ENCODE measurements around the gene TNIK.

Gene TNIK

GRCh38 chr3:171342783-171343420 is 117.3 kb downstream of the TNIK start:
- no peak for DNase-seq (ENCODE audit: low read depth in 2 of 2)

GRCh38 chr3:171342200-171342599 is 118.0 kb downstream of the TNIK start:
- no peak for DNase-seq (ENCODE audit: low read depth in 2 of 2)

DNA sequence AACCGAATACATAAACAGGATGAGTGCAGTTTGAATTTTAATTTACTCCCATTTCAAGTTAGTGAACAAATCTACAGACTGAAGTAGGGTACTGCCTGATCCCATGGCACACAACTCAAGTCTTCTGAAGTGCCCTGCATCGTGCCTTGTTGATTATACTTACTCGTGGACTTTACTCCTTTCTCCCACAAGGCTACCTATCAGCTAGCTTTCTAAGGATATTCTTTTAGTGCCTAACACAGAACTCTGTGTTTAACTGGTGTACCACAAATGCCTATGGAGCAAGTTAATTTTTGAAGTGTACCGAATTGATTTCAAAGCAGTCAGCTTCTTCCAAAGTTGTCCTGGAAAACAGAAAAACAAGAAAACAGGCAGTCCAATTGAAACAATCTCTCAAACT is 119.8 kb downstream of the TNIK start:
- DNase-seq (ENCODE audit: low read depth in 2 of 2), result no peak

- no peak for DNase-seq (ENCODE audit: low read depth in 2 of 2)
Observed at GRCh38 chr3:171339598-171339997, 120.6 kb downstream of the TNIK start.

DNA sequence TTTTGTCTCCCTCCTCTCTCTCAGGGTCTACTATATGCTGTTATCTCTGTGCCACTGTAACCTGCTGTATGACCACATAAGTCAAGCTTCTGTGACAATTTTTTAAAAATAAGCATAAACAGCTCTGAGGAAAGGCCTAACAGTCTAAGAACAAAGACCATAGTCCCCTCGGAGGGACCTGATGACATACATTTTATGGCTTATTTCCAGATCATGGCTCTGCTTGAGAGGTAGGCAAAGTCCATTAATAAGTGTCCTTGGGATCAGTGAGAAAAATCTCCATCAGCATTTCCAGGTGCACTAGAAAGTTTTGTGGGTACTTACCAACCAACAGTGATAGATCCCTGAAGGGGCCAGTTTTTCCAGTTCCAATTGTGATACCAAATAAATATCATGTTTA is 123.8 kb downstream of the TNIK start:
- no peak for DNase-seq (ENCODE audit: low read depth in 2 of 2)

- DNase-seq (ENCODE audit: low read depth in 2 of 2), result no peak
Observed at GRCh38 chr3:171335559-171335958, 124.6 kb downstream of the TNIK start.

GRCh38 chr3:171334465-171334811 is 125.8 kb downstream of the TNIK start:
- DNase-seq (ENCODE audit: low read depth in 2 of 2), result no peak

GRCh38 chr3:171333784-171334464 is 126.3 kb downstream of the TNIK start:
- no peak for DNase-seq (ENCODE audit: low read depth in 2 of 2)

- DNase-seq (ENCODE audit: low read depth in 2 of 2), result no peak
Observed at GRCh38 chr3:171330938-171331337, 129.3 kb downstream of the TNIK start.

- DNase-seq (ENCODE audit: low read depth in 2 of 2), result no peak
Observed at GRCh38 chr3:171329746-171330145, 130.5 kb downstream of the TNIK start.

DNA sequence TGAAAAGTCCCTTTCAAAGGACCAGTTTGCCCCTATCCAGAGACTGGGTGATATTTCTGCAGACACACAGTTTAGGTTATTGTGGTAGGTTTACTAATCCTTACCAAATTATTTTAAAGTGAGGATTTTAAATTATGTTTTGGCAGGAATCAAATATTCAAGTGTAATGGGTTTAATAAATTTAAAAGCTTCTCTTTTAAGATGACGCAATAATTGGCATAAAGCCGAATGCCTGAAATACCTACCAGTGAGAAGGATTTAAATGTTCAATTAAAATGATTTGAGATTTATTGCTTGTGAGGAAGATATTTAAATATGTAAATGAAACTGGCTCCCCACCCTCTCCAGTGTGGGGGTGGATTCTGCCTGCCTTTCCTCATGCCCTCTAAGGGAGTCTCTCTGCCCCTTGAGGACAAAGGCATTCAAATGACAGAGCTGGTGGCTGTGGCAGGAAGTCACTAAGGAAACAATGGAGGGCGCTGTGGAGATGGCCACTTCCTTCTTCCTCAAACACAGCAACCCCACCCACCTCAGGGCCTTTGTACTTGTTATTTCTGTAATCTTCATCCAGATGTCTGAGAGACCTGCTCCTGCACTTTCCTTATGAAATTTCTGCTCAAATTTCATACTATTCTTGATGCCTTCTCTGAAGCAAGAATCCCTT is 131.7 kb downstream of the TNIK start:
- DNase-seq (ENCODE audit: low read depth in 2 of 2), result no peak

- no peak for DNase-seq (ENCODE audit: low read depth in 2 of 2)
Observed at GRCh38 chr3:171327441-171328174, 132.6 kb downstream of the TNIK start.

- DNase-seq (ENCODE audit: low read depth in 2 of 2), result no peak
Observed at GRCh38 chr3:171326717-171327440, 133.3 kb downstream of the TNIK start.

DNA sequence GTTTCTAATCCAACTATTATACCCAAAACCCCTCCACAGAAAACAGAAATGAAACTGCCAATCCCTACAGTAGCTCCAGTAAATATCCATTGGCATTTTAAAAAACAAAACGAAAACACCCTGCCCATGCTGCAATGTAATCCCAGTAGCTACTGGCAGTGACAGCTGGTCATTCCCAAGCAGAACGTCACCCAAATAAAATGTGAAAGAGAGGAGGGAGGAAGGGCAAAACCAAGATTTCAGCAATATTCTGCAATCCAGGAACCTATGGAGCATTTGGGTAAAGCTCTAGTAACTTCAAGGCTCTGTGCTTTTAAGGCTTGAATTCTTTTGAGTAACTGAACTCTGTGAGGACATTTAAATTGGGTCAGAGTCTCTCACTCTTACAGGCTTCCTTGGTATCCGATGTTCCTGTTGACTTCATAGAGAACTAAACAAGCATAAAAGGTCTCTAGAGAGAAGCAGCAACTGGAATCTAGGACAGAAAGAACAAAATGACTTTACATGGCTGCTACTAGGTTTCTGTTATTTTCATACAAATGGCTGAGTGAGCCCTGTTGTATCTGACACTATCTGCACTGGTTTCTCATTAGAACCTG is 136.2 kb downstream of the TNIK start:
- no peak for DNase-seq (ENCODE audit: low read depth in 2 of 2)

DNA sequence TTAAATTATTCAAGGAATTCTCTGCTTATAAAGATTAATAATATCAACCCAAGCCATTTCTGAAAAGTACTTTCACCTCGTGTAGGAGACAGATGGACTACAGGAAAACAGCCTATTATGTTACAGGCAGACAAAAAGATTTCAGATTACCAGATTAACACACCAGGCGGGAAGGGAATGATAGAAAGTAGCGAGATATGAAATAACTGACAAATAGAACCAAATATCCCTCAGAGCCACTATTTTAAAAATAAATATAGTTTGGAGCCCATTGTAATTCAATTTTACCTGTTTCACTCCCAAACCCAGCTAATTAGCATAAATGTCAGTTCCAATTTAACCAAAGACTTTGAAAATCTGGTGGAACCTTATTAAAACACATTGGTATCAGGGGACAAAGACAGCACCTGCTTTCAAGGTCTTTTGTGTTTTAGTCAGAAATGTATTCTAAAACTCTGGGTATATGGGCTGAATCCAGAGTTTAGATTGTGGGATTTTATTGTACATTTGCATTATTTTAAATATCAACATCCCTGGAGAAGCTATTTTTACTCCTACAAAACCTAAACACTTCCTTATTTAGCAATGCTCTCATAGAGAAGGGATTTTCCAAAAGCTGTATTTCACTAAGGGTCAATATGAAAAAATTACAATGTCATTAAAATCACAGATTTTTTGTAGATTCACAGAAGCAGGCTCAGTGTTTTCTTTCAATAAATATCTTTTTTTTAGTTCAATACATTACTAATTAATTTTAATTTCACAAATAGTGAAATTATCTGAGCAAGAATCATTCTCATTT is 138.4 kb downstream of the TNIK start:
- no peak for DNase-seq (ENCODE audit: low read depth in 2 of 2)

- no peak for DNase-seq (ENCODE audit: low read depth in 2 of 2)
Observed at GRCh38 chr3:171320750-171321558, 139.3 kb downstream of the TNIK start.

DNA sequence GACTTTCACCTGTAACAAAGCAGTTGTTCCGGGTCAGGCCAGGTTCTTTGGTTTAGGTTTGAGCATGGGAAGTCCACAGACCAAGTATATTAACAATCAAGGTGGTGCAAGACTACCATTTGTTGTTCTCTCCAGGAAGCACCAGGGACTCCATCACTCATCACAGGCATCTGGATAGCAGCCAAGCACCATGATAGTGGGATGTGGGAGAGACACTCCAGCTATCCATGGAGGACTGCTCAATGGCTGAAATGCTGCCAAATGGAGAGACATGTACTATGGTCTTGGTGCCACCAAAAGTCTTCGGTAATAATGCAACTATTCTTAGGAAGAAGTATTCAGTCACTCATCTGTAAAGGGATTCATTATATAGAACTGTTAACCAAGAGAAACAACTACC is 143.0 kb downstream of the TNIK start:
- DNase-seq (ENCODE audit: low read depth in 2 of 2), result no peak

DNA sequence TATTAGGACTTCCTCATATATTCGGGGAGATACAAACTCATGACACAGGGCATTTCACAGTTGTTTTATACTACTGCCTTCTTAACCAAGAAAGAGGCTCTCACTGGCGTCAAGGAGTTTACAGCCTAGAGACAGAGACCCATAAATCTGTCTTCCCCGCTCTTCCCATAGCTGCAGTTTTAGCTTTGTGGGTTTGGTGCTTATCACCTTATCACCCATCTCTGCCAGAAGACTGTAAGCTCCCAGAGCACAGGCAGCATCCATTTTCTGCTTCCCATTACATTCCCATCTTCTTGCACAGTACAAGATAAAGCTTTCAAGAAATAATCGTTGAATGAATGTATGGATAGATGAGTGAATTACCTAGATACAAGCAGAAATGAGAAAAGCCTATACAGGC is 144.3 kb downstream of the TNIK start:
- DNase-seq (ENCODE audit: low read depth in 2 of 2), result no peak

DNA sequence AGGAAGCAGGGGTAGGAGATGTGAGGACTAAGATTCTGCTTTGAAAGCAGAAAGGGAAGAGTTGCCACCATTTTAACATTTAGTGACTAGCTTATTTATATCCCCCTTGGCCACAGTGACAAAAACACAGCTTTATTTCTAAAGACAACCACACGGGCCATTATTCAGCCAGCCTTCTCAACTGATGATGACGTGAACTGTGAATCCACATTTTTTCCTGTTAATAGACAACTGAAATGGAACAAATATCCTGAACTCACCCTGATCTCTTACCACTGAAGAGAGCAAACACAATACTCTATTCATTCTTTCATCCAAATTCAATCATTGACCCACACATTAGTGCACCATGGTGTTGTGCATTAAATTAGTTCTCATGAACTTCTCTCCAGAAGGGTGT is 145.1 kb downstream of the TNIK start:
- DNase-seq (ENCODE audit: low read depth in 2 of 2), result no peak

- DNase-seq (ENCODE audit: low read depth in 2 of 2), result no peak
Observed at GRCh38 chr3:171314341-171314740, 145.9 kb downstream of the TNIK start.

Measured in stimulated activated CD4-positive, alpha-beta T cell treated with anti-CD3 and anti-CD28 coated beads, Interleukin-1b, Interleukin-23, amount 100 ng/mL, for 4 hours (primary cell).